ENCODE results near the gene MATN4.

Gene MATN4

GRCh38 chr20:45340951-45341350, 32.9 kb upstream of the MATN4 start:
- no peak for DNase-seq

- no peak for DNase-seq
Observed at GRCh38 chr20:45340236-45340847, 32.2 kb upstream of the MATN4 start.

- no peak for DNase-seq
Observed at GRCh38 chr20:45339799-45340198, 31.7 kb upstream of the MATN4 start.

GRCh38 chr20:45339084-45339483, 31.0 kb upstream of the MATN4 start:
- no peak for DNase-seq

- DNase-seq: no peak
Observed at GRCh38 chr20:45338121-45339030, 30.3 kb upstream of the MATN4 start.

- no peak for DNase-seq
Observed at GRCh38 chr20:45337367-45338120, 29.4 kb upstream of the MATN4 start.

- DNase-seq: no peak
Observed at GRCh38 chr20:45336530-45337366, 28.6 kb upstream of the MATN4 start.

- DNase-seq: no peak
Observed at GRCh38 chr20:45330476-45330875, 22.4 kb upstream of the MATN4 start.

GRCh38 chr20:45329497-45330319, 21.6 kb upstream of the MATN4 start:
- DNase-seq: no peak

GRCh38 chr20:45328451-45328850, 20.4 kb upstream of the MATN4 start:
- DNase-seq: no peak

GRCh38 chr20:45325371-45325770, 17.3 kb upstream of the MATN4 start:
- no peak for DNase-seq

GRCh38 chr20:45323731-45324130, 15.6 kb upstream of the MATN4 start:
- DNase-seq: no peak

GRCh38 chr20:45322952-45323383, 14.9 kb upstream of the MATN4 start:
- no peak for DNase-seq

GRCh38 chr20:45320948-45321595, 13.0 kb upstream of the MATN4 start:
- DNase-seq: no peak

GRCh38 chr20:45318948-45319347, 10.8 kb upstream of the MATN4 start:
- DNase-seq: no peak

- DNase-seq: no peak
Observed at GRCh38 chr20:45318386-45318939, 10.4 kb upstream of the MATN4 start.

GRCh38 chr20:45317826-45318225, 9.7 kb upstream of the MATN4 start:
- no peak for DNase-seq

GRCh38 chr20:45316150-45317080, 8.3 kb upstream of the MATN4 start:
- no peak for DNase-seq

GRCh38 chr20:45315672-45316071, 7.6 kb upstream of the MATN4 start:
- DNase-seq: no peak

GRCh38 chr20:45313943-45314342, 5.8 kb upstream of the MATN4 start:
- no peak for DNase-seq
